Naive thymus-derived CD4-positive, alpha-beta T cell (primary cell): Measurements from ENCODE around the gene LNX1. TPM values are rescaled to one million over a fixed set of nuclear protein-coding genes. Genes with fewer than 3 reads are reported as not detected.

Experiments used
- ATAC-seq: fragments of 150-1000 bp; cut with Tn5 transposase; 2 replicates; pipeline ENCODE4 v1.10.0; 2021; ENCODE audit warnings: mild to moderate bottlenecking, moderate library complexity
- CTCF ChIA-PET: fragments of 350-600 bp; sonication (Branson Sonifier 250); formaldehyde crosslinking; loops from one replicate; lab custom pipeline; 2021; ENCODE audit warnings: antibody characterized with exemption; lab: Charles Lee
- POLR2A ChIA-PET: fragments of 350-600 bp; sonication (Branson Sonifier 250); formaldehyde crosslinking; loops from one replicate; lab custom pipeline; 2021; ENCODE audit warnings: antibody characterized with exemption, inconsistent platforms; lab: Charles Lee
- DNase-seq, 9 donors: peaks; one replicate each; pipeline versions ENCODE4 v3.0.0 to v3.0.0-alpha.2; 2020 to 2022; ENCODE audit warnings: mixed read lengths in 1 of 9
- H3K27ac ChIP-seq: one replicate; pipeline ENCODE4 v1.7.0; 2013; ENCODE audit warnings: mild to moderate bottlenecking, low read depth, low read length, moderate library complexity
- H3K27me3 ChIP-seq, 2 donors: one replicate each; pipeline ENCODE4 v1.7.0; 2013; ENCODE audit warnings: low read length in 2 of 2, mild to moderate bottlenecking in 2 of 2, moderate library complexity in 2 of 2; ENCODE audit not compliant: control insufficient read depth in 2 of 2, insufficient read depth in 2 of 2
- H3K36me3 ChIP-seq, 3 experiments: 1 replicate in 2 of 3; 2 replicates in 1 of 3; pipeline ENCODE4 v1.7.0; 2013; ENCODE audit warnings: low read length in 3 of 3, mild to moderate bottlenecking in 3 of 3, moderate library complexity in 1 of 3; ENCODE audit not compliant: insufficient read depth in 3 of 3, control insufficient read depth in 2 of 3
- H3K4me1 ChIP-seq, 2 donors: one replicate each; pipeline ENCODE4 v1.7.0; 2013; ENCODE audit warnings: low read length in 2 of 2, mild to moderate bottlenecking in 2 of 2, moderate library complexity in 1 of 2; ENCODE audit not compliant: control insufficient read depth in 2 of 2, insufficient read depth in 2 of 2
- H3K4me3 ChIP-seq: 2 replicates; pipeline ENCODE4 v1.7.0; 2013; ENCODE audit warnings: mild to moderate bottlenecking, low read length
- H3K9me3 ChIP-seq, 3 experiments: 1 replicate in 2 of 3; 2 replicates in 1 of 3; pipeline ENCODE4 v1.7.0; 2013; ENCODE audit warnings: low read length in 3 of 3; ENCODE audit not compliant: control insufficient read depth in 2 of 3
- H3K27ac Mint-ChIP-seq, 9 donors: one replicate each; pipeline ENCODE4 v1.8.0; 2020 to 2022; ENCODE audit warnings: mixed read lengths in 9 of 9, mild to moderate bottlenecking in 8 of 9, moderate library complexity in 5 of 9, inconsistent platforms in 2 of 9
- H3K27me3 Mint-ChIP-seq, 5 donors: one replicate each; pipeline ENCODE4 v1.8.0; 2021 to 2022; ENCODE audit warnings: mixed read lengths in 5 of 5, mild to moderate bottlenecking in 1 of 5
- H3K36me3 Mint-ChIP-seq, 5 donors: one replicate each; pipeline ENCODE4 v1.8.0; 2020 to 2022; ENCODE audit warnings: mixed read lengths in 5 of 5, mild to moderate bottlenecking in 3 of 5, inconsistent platforms in 1 of 5
- H3K4me1 Mint-ChIP-seq, 7 donors: one replicate each; pipeline ENCODE4 v1.8.0; 2020 to 2022; ENCODE audit warnings: mixed read lengths in 7 of 7, mild to moderate bottlenecking in 3 of 7, inconsistent platforms in 1 of 7
- H3K4me3 Mint-ChIP-seq, 10 donors: one replicate each; pipeline ENCODE4 v1.8.0; 2020 to 2022; ENCODE audit warnings: mild to moderate bottlenecking in 10 of 10, mixed read lengths in 10 of 10, moderate library complexity in 6 of 10, inconsistent platforms in 2 of 10
- H3K9me3 Mint-ChIP-seq, 11 donors: one replicate each; pipeline ENCODE4 v1.8.0; 2020 to 2022; ENCODE audit warnings: mixed read lengths in 11 of 11, mild to moderate bottlenecking in 4 of 11, inconsistent platforms in 1 of 11, moderate library complexity in 1 of 11
- intact Hi-C, 2 donors: fragments of 100-400 bp; cut with micrococcal nuclease; formaldehyde crosslinking; loops; one replicate each; pipeline ENCODE4 v1.15.1; 2023
- polyA plus RNA-seq, 2 donors: library from polyadenylated mRNA; unstranded; fragments of 300-500 nt; fragmentation: Illumina TruSeq; gene quantifications; one replicate each; pipeline ENCODE4 v1.2.3, GENCODE V29; 2021
- total RNA-seq, 6 experiments: library from RNA in 5 of 6; stranded (reverse) in 5 of 6; gene quantifications; 1 replicate in 5 of 6; 2 replicates in 1 of 6; pipeline ENCODE4 v1.2.3 and lab custom pipeline; 2021 to 2026

LNX1 gene
- total and polyA plus RNA-seq, 7 experiments from 2014 or later = 0.09 to 0.48 TPM; not detected in 5

DNA sequence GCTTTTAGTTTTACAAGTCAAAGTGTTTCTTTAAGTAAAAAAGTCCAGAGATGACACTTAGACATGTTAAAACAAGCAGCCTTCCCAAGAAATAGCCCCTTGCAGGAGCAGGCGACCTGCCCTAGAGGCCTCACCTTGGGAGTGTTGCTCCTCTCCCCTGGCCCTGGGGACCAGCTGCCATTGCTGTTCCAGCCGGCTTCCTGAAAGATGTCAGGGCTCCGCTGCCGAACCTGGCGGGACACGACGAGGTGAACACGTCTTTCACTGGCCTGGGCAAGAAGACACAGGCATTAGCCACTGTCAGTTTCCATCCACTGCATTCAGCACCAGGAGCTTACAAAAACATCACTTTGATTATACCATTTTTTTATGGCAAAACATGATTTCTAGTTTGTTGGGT, 109.7 kb downstream of the LNX1 start:
- Mint-ChIP-seq H3K27me3 (peaks cover 14 to 47% (median 35%) of the 10 kb centered on the region in 5 donors), H3K4me3 (no peak overlapping the region), H3K36me3 (peaks cover 0 to 4% (median 0%) of the 10 kb centered on the region in 5 donors), H3K9me3 (peaks cover 0 to 5% (median 0%) of the 10 kb centered on the region in 11 donors), H3K27ac (no peak overlapping the region), H3K4me1 (no peaks in the 10 kb centered on the region)
- ChIA-PET POLR2A (no interaction called here), CTCF (no interaction called here)
- Histone ChIP-seq H3K4me3 (no peak overlapping the region), H3K27ac (no peak overlapping the region), H3K9me3 (no peaks in the 10 kb centered on the region), H3K36me3 (no peaks in the 10 kb centered on the region), H3K4me1 (no peaks in the 10 kb centered on the region), H3K27me3 (no peaks in the 10 kb centered on the region)
- intact Hi-C loops = no loop called here
- no peak for ATAC-seq
- no peak for DNase-seq

GRCh38 chr4:53480909-53481308, 110.4 kb downstream of the LNX1 start:
- POLR2A ChIA-PET = no interaction called here
- peaks cover 9 to 41% (median 30%) of the 10 kb centered on the region in 5 donors for H3K27me3 Mint-ChIP-seq
- no peak for ATAC-seq

GRCh38 chr4:53479736-53480525, 111.4 kb downstream of the LNX1 start:
- DNase-seq = no peak
- Mint-ChIP-seq H3K27me3 (peaks cover 7 to 36% (median 25%) of the 10 kb centered on the region in 5 donors), H3K4me1 (no peaks in the 10 kb centered on the region), H3K36me3 (peaks cover 0 to 4% (median 0%) of the 10 kb centered on the region in 5 donors), H3K9me3 (peaks cover 0 to 5% (median 1%) of the 10 kb centered on the region in 11 donors), H3K4me3 (no peak overlapping the region), H3K27ac (no peak overlapping the region)
- intact Hi-C loops = no loop called here
- ChIA-PET CTCF (no interaction called here), POLR2A (no interaction called here)
- no peaks in the 10 kb centered on the region for H3K27me3 ChIP-seq
- ATAC-seq = no peak
- no peak overlapping the region for H3K27ac ChIP-seq
- H3K4me1 ChIP-seq = no peaks in the 10 kb centered on the region
- no peaks in the 10 kb centered on the region for H3K9me3 ChIP-seq
- H3K36me3 ChIP-seq = no peaks in the 10 kb centered on the region
- no peak overlapping the region for H3K4me3 ChIP-seq

More at GRCh38 chr4:53480909-53481308, 110.4 kb downstream of the LNX1 start:
- CTCF ChIA-PET = no interaction called here
- Histone ChIP-seq H3K27me3 (no peaks in the 10 kb centered on the region), H3K4me1 (no peaks in the 10 kb centered on the region), H3K27ac (no peak overlapping the region), H3K36me3 (no peaks in the 10 kb centered on the region), H3K4me3 (no peak overlapping the region), H3K9me3 (no peaks in the 10 kb centered on the region)
- Mint-ChIP-seq H3K27ac (no peak overlapping the region), H3K36me3 (peaks cover 0 to 4% (median 0%) of the 10 kb centered on the region in 5 donors), H3K4me3 (no peak overlapping the region), H3K9me3 (peaks cover 0 to 5% (median 0%) of the 10 kb centered on the region in 11 donors), H3K4me1 (no peaks in the 10 kb centered on the region)
- intact Hi-C loops = no loop called here
- no peak for DNase-seq

DNA sequence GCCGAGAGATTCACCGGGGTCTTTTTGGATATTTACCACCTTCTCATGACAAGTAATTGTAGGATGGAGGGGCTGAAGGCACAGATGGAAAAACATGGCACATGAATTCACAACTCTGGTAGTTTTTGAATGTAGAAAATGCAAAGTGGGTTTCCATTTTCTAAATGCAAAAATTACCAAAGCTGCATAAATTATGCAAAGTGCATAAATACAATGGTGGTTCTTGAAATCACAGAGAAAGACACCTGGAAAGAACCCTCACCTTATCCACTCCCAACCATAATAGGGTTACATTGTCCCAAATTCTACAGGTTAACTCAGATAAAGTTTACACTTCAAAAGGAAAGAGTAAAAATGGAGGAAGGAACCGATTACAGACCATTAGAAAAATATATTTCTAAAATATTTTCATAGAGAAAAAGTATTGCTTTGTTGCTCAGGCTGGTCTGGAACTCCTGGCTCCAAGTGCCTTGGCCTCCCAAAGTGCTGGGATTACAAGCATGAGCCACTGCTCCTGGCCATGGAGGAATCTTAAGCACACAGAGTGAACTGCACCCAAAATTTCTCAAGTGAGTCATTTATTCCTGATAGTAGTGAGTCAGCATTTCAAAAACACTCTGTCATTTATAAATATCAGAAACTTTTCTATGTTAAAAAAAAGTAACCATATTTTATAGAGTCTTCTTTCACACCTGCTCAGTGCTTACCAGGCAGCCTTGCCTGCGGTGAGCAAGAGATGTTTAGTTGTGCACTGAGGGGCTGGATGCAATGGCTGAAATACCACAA, 112.4 kb downstream of the LNX1 start:
- Mint-ChIP-seq H3K4me3 (no peak overlapping the region), H3K4me1 (no peaks in the 10 kb centered on the region), H3K27ac (no peak overlapping the region), H3K9me3 (peaks cover 0 to 9% (median 0%) of the 10 kb centered on the region in 11 donors), H3K36me3 (peaks cover 0 to 4% (median 0%) of the 10 kb centered on the region in 5 donors), H3K27me3 (peaks cover 2 to 25% (median 19%) of the 10 kb centered on the region in 5 donors)
- no peak overlapping the region for H3K4me3 ChIP-seq
- DNase-seq (no peak), ATAC-seq (no peak)
- no peaks in the 10 kb centered on the region for H3K9me3 ChIP-seq
- no peaks in the 10 kb centered on the region for H3K36me3 ChIP-seq
- H3K4me1 ChIP-seq = no peaks in the 10 kb centered on the region
- ChIA-PET POLR2A (no interaction called here), CTCF (no interaction called here)
- no peaks in the 10 kb centered on the region for H3K27me3 ChIP-seq
- no peak overlapping the region for H3K27ac ChIP-seq
- intact Hi-C loops = no loop called here

GRCh38 chr4:53477636-53478035, 113.7 kb downstream of the LNX1 start:
- Mint-ChIP-seq H3K9me3 (peaks cover 0 to 14% (median 5%) of the 10 kb centered on the region in 11 donors), H3K27ac (no peak overlapping the region), H3K36me3 (peaks cover 0 to 3% (median 0%) of the 10 kb centered on the region in 5 donors), H3K27me3 (peaks cover 0 to 16% (median 11%) of the 10 kb centered on the region in 5 donors), H3K4me1 (no peaks in the 10 kb centered on the region), H3K4me3 (no peak overlapping the region)
- H3K27ac ChIP-seq = no peak overlapping the region
- H3K9me3 ChIP-seq = no peaks in the 10 kb centered on the region
- DNase-seq (no peak), ATAC-seq (no peak)
- no peaks in the 10 kb centered on the region for H3K27me3 ChIP-seq
- ChIA-PET CTCF (interaction anchor here (1.0 kb wide), 1 partner anchor 11 kb away, joined by 5 read pairs; no protein-coding TSS in a partner anchor), POLR2A (no interaction called here)
- intact Hi-C loops = no loop called here
- H3K4me1 ChIP-seq = no peaks in the 10 kb centered on the region
- no peak overlapping the region for H3K4me3 ChIP-seq
- H3K36me3 ChIP-seq = no peaks in the 10 kb centered on the region

DNA sequence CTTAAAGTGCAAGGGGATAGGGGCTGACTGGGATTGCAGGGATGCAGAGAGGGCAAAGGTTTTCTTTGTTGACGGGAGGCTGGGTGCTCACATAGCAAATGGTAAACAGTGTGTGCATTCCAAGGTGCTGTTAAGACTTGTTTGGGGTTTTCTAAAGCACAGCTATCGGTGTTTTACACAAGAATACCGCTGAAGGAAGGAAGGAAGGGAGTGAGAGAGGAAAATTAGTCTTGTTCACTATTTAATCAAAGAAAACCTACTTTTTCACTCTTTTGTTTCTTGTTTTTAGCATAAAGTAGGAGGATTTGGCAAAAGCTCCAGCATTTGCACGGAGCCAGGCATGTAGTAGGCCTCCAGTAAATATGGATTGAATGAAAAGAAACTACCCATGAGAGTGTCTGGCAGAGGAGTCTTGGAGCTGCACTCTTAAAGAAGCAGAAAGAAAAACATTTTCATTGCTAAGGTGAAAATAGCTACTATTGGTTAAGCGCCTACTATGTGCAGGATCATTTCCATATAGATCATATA, 114.2 kb downstream of the LNX1 start:
- no peak for ATAC-seq
- POLR2A ChIA-PET = interaction anchor here (0.5 kb wide), 1 partner anchor 48 kb away, joined by 3 read pairs; no protein-coding TSS in a partner anchor

More for the DNA sequence above, 114.2 kb downstream of the LNX1 start:
- no peak overlapping the region for H3K4me3 Mint-ChIP-seq
- H3K27me3 Mint-ChIP-seq = peaks cover 0 to 16% (median 8%) of the 10 kb centered on the region in 5 donors
- no peak overlapping the region for H3K27ac Mint-ChIP-seq
- DNase-seq = no peak
- intact Hi-C loops = no loop called here
- peaks cover 0 to 4% (median 0%) of the 10 kb centered on the region in 5 donors for H3K36me3 Mint-ChIP-seq
- Histone ChIP-seq H3K9me3 (no peaks in the 10 kb centered on the region), H3K36me3 (no peaks in the 10 kb centered on the region), H3K4me1 (no peaks in the 10 kb centered on the region), H3K27me3 (no peaks in the 10 kb centered on the region), H3K4me3 (no peak overlapping the region), H3K27ac (no peak overlapping the region)
- CTCF ChIA-PET = interaction anchor here (1.0 kb wide), 1 partner anchor 10 kb away, joined by 5 read pairs; no protein-coding TSS in a partner anchor
- H3K4me1 Mint-ChIP-seq = no peaks in the 10 kb centered on the region
- peaks cover 0 to 17% (median 7%) of the 10 kb centered on the region in 11 donors for H3K9me3 Mint-ChIP-seq
